ENCODE measurements around the gene MDM4. TPM values are rescaled to one million over a fixed set of nuclear protein-coding genes. Genes with fewer than 3 reads are reported as not detected.

Gene MDM4
- total RNA-seq, 4 donors from 2014 or later = 21.6 to 51.1 (median 28.5) TPM

DNA sequence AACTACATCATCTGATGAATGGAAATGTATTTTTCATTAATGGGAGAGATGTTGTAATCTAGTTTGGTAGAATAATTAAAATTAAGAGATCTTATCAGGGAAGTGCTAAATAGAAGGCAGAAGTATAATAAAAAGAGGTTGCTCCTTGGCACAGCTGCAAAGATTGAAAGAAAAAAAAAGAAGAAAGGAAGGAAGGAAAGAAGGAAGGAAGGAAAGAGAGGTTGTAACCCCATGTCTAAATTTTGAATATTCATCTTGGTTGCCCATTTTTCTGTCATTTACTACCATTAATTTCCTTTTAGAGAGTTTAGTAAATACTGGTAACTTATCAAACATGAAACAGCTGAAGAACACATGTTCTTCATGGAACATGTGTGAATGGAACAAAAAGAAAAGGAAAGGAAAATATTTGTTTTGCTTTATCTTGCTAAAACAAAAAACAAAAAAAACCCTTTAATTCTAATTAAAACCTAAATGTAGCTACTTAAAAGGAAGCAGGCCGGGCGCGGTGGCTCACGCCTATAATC, 10.5 kb upstream of the MDM4 start:
- no peaks in the 10 kb centered on the region for H3K36me3 ChIP-seq
- H3K27me3 ChIP-seq = no peaks in the 10 kb centered on the region
- no peak for DNase-seq (ENCODE audit: extremely low spot score)
- H3K27ac ChIP-seq (replicated peaks in 1 of 4) = peak overlapping the region; percentile 87 to 90 (median 88)
- intact Hi-C loops (cut with DNase I) = no loop called here
- WGBS = 0% methylated on average over 4 of the region's 4 CpGs
- H3K4me3 ChIP-seq = peak overlapping the region; percentile 54 to 66 (median 60)
- peaks cover 7 to 25% (median 22%) of the 10 kb centered on the region in 4 donors for H3K4me1 ChIP-seq
- no peak for TF ChIP-seq EP300 (IDR thresholded peaks at IDR 0.05)
- TF ChIP-seq CTCF (IDR thresholded peaks at IDR 0.05) = no peak
- TF ChIP-seq POLR2AphosphoS5 (IDR thresholded peaks at IDR 0.05) = no peak
- TF ChIP-seq POLR2A (IDR thresholded peaks at IDR 0.05; ENCODE audit: low read depth) = no peak
- no peaks in the 10 kb centered on the region for H3K9me3 ChIP-seq

- H3K9me3 ChIP-seq = no peaks in the 10 kb centered on the region
- WGBS = under 1% methylated on average over 27 of the region's 27 CpGs
- no peaks in the 10 kb centered on the region for H3K27me3 ChIP-seq
- no peak for TF ChIP-seq EP300 (IDR thresholded peaks at IDR 0.05)
- no peak for TF ChIP-seq CTCF (IDR thresholded peaks at IDR 0.05)
- peak in 1 of 2 donors; percentile 34 for TF ChIP-seq POLR2AphosphoS5 (IDR thresholded peaks at IDR 0.05)
- TF ChIP-seq POLR2A (IDR thresholded peaks at IDR 0.05; ENCODE audit: low read depth) = no peak
- peak overlapping the region; percentile 54 to 66 (median 60) for H3K4me3 ChIP-seq
- DNase-seq (ENCODE audit: extremely low spot score) = no peak
- intact Hi-C loops (cut with DNase I) = no loop called here
- H3K4me1 ChIP-seq = peaks cover 7 to 25% (median 22%) of the 10 kb centered on the region in 4 donors
- no peaks in the 10 kb centered on the region for H3K36me3 ChIP-seq
- H3K27ac ChIP-seq (replicated peaks in 1 of 4) = peak overlapping the region; percentile 87 to 90 (median 88)
Observed at GRCh38 chr1:204506201-204506968, 9.8 kb upstream of the MDM4 start.

GRCh38 chr1:204506969-204507316, 9.3 kb upstream of the MDM4 start:
- Histone ChIP-seq H3K27ac (replicated peaks in 1 of 4) (peak overlapping the region; percentile 87 to 90 (median 88)), H3K9me3 (no peaks in the 10 kb centered on the region), H3K27me3 (no peaks in the 10 kb centered on the region), H3K36me3 (no peaks in the 10 kb centered on the region), H3K4me3 (peak overlapping the region; percentile 54 to 66 (median 60)), H3K4me1 (peaks cover 7 to 25% (median 22%) of the 10 kb centered on the region in 4 donors)
- peak; percentile 98 for DNase-seq (ENCODE audit: extremely low spot score)
- intact Hi-C loops (cut with DNase I) = no loop called here
- TF ChIP-seq POLR2AphosphoS5 (IDR thresholded peaks at IDR 0.05) (peak; percentile 59 to 79), POLR2A (IDR thresholded peaks at IDR 0.05; ENCODE audit: low read depth) (no peak), EP300 (IDR thresholded peaks at IDR 0.05) (no peak)
- 0% methylated on average over 13 of the region's 13 CpGs for WGBS

- Histone ChIP-seq H3K36me3 (no peaks in the 10 kb centered on the region), H3K27ac (replicated peaks in 1 of 4) (peak overlapping the region; percentile 87 to 90 (median 88)), H3K9me3 (no peaks in the 10 kb centered on the region), H3K4me1 (peaks cover 7 to 25% (median 22%) of the 10 kb centered on the region in 4 donors), H3K27me3 (no peaks in the 10 kb centered on the region), H3K4me3 (peak overlapping the region; percentile 54 to 66 (median 60))
- WGBS = 2% methylated on average over 21 of the region's 22 CpGs
- TF ChIP-seq POLR2A (IDR thresholded peaks at IDR 0.05; ENCODE audit: low read depth) (no peak), CTCF (IDR thresholded peaks at IDR 0.05) (no peak), POLR2AphosphoS5 (IDR thresholded peaks at IDR 0.05) (no peak), EP300 (IDR thresholded peaks at IDR 0.05) (no peak)
- DNase-seq (ENCODE audit: extremely low spot score) = no peak
- intact Hi-C loops (cut with DNase I) = no loop called here
Observed at GRCh38 chr1:204507317-204508105, 8.7 kb upstream of the MDM4 start.

DNA sequence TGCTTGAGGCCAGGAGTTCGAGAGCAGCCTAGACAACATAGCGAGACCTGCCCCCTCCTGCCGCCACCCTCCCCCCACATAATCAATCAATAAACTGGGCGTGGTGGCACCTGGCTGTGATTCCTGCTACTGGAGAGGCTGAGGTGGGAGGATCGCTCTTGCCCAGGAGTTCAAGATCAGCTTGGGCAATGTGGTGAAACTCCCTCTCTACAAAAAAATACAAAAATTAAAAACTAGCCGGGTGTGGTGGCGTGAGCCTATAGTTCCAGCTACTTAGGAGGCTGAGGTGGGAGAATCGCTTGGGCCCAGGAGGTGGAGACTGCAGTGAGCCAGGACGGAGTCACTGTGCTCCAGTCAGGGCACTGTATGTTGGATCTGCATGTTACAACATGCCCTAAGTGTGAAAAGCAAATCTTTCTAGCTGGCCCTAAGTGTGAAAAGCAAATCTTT, 7.0 kb upstream of the MDM4 start:
- H3K27ac ChIP-seq (replicated peaks in 1 of 4) = no peak overlapping the region
- H3K27me3 ChIP-seq = no peaks in the 10 kb centered on the region
- intact Hi-C loops (cut with DNase I) = no loop called here
- H3K36me3 ChIP-seq = no peaks in the 10 kb centered on the region
- no peak overlapping the region for H3K4me3 ChIP-seq
- H3K9me3 ChIP-seq = no peaks in the 10 kb centered on the region
- no peak for TF ChIP-seq EP300 (IDR thresholded peaks at IDR 0.05)
- no peak for TF ChIP-seq POLR2AphosphoS5 (IDR thresholded peaks at IDR 0.05)
- no peak for TF ChIP-seq CTCF (IDR thresholded peaks at IDR 0.05)
- TF ChIP-seq POLR2A (IDR thresholded peaks at IDR 0.05; ENCODE audit: low read depth) = no peak
- H3K4me1 ChIP-seq = peaks cover 4 to 25% (median 16%) of the 10 kb centered on the region in 4 donors
- no peak for DNase-seq (ENCODE audit: extremely low spot score)
- 86% methylated on average over 9 of the region's 9 CpGs for WGBS
